ENCODE measurements around the gene STAU1.
"Not testable (repeated sequence)": the region's sequence is repeated elsewhere in the genome, so short reads cannot be mapped to it uniquely, and the experiment has no call there.

Gene STAU1, protein sequence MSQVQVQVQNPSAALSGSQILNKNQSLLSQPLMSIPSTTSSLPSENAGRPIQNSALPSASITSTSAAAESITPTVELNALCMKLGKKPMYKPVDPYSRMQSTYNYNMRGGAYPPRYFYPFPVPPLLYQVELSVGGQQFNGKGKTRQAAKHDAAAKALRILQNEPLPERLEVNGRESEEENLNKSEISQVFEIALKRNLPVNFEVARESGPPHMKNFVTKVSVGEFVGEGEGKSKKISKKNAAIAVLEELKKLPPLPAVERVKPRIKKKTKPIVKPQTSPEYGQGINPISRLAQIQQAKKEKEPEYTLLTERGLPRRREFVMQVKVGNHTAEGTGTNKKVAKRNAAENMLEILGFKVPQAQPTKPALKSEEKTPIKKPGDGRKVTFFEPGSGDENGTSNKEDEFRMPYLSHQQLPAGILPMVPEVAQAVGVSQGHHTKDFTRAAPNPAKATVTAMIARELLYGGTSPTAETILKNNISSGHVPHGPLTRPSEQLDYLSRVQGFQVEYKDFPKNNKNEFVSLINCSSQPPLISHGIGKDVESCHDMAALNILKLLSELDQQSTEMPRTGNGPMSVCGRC

DNA sequence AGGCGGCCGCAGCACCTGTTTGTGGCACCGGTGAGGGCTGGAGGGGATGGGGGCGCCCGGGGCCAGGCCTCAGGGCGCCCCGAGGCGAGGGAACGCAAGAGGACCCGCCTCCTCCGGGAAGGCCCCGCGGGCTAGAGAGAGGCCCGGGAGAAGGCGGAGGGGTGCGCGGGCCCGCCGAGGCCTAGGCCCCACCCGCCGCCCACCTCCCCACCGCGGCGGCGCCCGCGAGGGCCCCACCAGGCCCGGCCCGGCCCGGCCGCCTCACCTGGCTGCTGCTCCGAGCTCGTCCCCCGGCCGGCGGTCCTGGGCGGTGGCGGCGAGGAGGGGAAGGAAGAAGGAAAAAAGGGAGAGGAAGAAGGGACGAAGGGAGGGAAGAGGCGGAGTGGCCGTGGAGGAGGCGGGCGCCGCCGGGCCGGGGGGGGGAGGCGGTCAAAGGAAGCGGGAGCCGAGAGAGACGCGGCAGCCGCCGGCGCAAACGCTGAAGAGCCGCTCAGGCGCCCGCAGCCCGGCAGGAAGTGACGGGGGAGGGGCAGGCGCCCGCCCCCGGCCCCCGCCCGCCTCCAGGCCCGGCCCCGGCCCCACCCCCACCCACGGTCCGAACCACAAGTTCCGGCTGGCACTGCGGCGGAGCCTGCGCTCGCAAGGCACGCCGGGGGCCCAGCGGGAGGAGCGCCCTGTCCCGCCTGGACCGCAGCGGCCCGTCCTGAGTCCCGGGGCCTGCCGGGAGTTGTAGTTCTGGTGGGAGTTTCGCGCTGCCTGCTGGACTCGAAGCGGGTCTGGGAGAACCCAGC is at the start of gene STAU1:
STAU1 (minus strand) TSS at position 484 of the 791 bp plus-strand sequence. CDS start 22,133 bp downstream, outside the sequence.
- peak; percentile 96 for DNase-seq

DNA sequence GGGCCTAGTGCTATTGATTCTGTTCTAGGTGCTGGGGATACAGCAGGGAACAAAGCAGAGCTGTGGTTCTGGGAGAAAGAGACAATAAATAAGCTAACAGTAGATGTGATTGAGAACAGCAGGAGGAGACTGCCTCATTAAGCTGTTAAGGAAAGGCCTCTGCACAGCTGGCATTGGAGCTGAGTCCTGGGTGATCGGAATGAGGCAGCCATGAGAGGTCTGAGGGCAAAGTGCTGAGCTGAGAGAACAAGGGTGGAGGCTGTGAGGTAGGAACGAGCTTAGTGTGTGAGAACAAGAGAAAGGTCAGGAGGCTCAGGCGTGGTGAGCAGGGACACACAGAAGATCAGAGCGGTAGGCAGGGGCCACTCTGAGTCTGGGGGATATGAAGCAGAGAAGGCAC is 49.4 kb upstream of the STAU1 start:
- no peak for DNase-seq

- DNase-seq = no peak
Measured at GRCh38 chr20:49236301-49236700, 48.2 kb upstream of the STAU1 start.

- DNase-seq = no peak
Measured at GRCh38 chr20:49234831-49235230, 46.7 kb upstream of the STAU1 start.

DNA sequence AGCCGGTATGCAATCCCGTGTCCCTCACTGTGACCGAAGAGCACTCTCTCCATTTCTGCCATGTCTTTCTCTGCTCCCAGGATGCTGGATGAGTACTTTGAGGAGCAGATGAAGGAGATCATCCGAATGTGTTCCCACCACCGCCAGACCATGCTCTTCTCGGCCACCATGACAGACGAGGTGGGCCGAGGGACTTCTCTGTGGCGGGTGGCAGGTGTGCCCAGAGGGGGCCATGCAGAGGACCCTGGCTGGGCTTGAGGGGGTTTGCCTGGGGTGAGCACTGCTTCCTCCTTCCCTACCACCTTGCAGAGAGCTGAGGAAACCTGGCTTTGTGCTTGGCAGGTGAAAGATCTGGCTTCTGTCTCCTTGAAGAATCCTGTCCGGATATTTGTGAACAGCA is 45.1 kb upstream of the STAU1 start:
- DNase-seq = no peak

GRCh38 chr20:49231471-49231870 is 43.3 kb upstream of the STAU1 start:
- DNase-seq = no peak

DNA sequence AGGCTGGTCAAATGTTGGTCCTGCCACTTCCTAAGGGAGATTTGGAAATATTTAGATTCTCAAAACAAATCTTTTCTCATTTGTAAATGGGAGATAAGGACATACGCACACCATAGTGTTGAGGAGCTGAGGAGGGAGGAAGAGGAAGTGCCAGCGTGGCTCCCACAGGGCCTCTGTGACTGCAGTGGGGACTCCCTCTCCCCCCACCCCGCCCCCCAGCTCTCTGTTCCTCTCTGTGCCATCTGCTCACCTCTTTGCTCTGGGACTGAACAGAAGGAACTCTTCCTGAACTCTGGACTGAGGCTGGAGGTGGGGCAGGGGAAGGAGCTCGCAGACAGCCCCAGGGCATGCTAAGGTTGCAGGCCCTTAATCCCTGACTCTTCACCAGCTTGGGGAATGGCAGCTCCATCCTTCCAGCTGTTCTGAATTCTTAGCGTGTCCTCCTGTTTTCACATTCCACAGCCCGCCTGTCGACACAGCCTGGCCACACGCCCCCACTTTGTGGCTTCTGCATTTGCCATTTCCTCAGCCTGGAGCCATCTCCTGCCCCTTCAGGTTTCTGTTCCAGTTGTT is 42.5 kb upstream of the STAU1 start:
- no peak for DNase-seq

- DNase-seq = no peak
Measured at GRCh38 chr20:49230021-49230420, 41.9 kb upstream of the STAU1 start.

DNA sequence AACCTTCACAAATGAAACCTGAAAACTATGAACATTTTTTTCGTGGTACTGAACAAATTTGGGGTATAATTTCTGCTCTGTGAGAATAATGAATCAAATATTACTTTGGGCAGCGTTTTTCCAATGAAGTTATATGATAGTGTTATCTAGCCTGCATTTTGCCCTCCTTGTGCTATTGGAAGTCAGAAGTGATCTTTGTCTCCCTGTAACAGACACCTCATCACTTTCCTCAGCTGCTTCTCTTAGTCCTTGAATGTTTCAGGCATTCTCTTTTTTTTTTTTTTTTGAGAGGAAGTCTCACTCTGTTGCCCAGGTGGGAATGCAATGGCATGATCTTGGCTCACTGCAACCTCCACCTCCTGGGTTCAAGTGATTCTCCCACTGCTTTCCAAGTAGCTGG is 41.2 kb upstream of the STAU1 start:
- no peak for DNase-seq

- DNase-seq = no peak
Measured at GRCh38 chr20:49228676-49229075, 40.5 kb upstream of the STAU1 start.

DNA sequence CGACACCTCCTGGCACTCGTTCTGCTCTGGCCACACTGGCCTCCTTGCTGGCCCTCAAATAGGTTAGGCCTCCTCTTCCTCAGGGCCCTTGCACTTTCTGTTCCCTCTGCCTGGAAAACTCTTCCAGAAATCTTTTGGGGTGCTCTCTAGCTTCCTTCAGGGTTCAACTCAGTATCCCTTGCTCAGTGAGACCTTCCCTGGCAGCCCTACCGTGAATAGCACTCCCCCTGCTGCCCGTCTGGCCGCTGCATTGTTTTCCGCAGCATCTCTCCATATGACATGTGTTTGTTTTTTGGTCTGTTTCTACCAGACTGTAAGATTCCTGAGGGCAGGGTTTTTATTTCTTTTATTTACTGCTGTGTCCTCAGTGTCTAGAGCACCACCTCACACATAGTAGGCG is 37.8 kb upstream of the STAU1 start:
- DNase-seq = no peak

DNA sequence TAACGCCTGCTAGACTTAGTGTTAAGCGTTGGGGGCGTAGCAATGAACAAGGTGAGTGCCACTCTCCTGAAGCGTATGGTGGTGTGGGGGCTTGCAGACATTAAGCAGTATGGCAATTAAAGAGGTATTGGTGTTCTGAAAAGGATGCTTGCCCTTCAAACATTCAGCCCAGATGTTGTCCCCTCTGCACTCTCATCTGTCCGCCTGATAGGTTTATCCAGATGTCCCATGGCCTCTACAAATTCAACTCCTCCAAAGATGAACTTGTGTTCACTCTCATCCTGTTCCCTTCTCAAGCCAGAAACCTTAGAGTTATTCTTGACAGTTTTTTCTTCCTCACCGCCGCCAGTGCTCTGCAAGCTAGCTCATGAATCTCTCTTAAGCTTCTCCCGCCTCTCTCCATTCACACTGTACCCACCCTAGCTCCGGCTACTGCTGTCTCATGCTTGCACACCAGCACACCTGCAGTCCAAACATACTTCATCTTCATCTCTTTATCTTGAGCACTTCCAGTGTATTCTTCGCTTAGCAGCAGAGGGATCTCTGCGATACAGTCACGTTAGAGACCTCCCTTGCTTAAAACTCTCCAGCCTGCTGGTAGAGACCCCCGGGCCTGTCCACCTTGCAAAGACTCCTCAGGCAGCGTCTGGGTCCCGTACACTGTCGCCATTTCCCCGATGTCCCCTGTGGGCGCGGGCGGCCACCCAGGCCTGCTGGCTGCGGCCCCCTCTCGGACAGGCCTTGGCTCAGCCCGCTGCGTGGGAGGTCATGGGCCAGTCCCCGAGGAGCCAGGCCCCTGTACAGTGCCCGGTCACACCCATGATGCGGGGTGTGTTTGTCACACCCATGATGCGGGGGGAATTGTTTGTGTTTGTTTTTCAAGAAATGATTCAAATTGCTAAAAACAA is 32.0 kb upstream of the STAU1 start:
- no peak for DNase-seq

GRCh38 chr20:49219091-49219923 is 31.2 kb upstream of the STAU1 start, which contains the start of gene DDX27:
Gene DDX27 (plus strand): TSS chr20:49219416. CDS start chr20:49219449, 33 bp downstream.
- DNase-seq = peak; percentile 98

DNA sequence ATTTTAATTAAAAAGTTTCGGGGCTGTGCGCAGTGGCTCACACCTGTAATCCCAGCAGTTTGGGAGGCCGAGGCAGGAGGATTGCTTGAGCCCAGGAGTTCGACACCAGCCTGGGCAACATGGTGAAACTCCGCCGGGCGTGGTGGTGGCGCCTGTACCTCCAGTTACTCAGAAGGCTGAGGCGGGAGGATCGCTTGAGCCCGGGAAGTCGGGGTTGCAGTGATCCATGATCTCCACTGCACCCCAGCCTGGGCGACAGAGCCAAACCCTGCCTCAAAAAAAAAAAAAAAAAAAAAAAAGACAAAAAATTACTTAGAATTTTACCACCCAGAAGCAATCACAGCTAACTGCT is 30.6 kb upstream of the STAU1 start:
- not testable (repeated sequence) for DNase-seq

DNA sequence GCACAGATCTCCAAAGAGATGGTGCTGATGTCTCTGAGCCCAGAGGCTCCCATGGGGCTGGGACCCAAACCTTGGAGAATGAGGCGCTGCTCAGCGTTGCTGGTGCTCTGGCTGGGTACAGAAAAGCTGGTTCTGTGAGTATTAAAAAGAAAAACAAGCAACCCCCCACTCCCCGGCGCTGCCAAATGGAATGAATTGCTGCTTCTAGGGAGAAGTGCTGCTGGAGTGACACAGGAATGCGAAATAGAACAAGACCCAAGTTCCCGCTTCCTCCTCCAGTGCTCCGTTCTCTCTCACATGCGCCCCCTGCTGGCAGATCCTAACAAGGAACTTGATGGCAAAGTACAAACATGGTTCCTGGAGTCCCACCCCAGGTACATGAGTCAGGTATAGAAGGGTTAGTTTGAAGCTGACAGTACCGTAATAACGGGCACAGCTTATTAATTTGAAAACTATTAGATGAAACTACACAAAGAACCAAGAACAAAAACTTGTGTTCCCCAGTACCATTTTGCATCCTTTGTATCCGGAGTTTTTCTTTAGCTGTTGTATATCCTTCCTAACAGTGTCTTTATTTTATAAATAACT is 29.0 kb upstream of the STAU1 start:
- peak; percentile 72 for DNase-seq

GRCh38 chr20:49215232-49215631 is 27.1 kb upstream of the STAU1 start:
- no peak for DNase-seq

DNA sequence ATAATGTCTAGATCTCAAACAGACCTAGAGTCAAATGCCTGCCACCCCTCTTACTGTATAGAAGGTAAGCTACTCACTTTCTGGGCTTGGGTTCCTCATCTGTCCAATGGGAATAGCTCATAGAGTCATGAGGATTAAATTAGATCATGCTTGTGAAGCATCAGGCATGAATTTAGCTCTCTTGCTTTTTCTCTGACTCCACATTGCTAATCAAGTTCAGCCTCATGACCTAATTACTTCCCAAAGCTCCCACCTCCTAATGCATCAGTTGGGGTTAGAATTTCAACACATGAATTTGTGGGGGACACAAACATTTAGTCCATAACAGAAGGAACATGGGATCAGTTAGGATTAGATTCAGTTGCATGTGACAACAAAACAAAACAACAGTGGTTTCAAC is 26.4 kb upstream of the STAU1 start:
- no peak for DNase-seq

DNA sequence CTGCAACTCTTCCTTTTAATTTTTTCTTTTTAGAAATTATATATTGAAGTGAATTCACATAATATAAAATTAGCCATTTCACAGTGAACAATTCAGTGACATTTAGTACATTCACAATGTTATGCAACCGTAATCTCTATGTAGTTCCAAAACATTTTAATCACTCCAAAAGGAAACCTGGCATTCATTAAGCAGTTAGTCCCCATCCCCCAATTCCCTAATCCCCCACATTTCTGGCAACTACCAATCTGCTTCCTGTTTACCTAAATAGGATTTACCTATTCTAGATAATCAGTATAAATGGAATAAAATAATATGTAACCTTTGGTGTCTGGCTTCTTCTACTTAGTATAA is 22.6 kb upstream of the STAU1 start:
- no peak for DNase-seq

- no peak for DNase-seq
Measured at GRCh38 chr20:49210101-49210756, 22.1 kb upstream of the STAU1 start.

GRCh38 chr20:49207076-49207475 is 18.9 kb upstream of the STAU1 start:
- no peak for DNase-seq

DNA sequence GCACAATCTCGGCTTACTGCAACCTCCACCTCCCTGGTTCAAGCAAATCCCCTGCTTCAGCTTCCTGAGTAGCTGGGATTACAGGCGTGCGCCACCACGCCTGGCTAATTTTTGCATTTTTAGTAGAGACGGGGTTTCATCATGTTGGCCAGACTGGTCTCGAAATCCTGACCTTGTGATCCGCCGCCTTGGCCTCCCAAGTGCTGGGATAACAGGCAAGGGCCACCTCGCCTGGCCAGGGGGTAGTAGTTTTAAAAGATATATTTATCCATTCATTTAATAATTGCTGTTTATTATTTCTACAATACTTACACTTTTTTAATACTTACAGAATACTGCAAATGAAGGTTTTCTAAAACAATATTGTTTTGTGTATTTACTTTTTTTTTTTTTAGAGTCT is 15.6 kb upstream of the STAU1 start:
- no peak for DNase-seq

Measured in HCEC 1CT (cell line).